HG03175 (cell line): ENCODE results near the gene LANCL3.
"Not testable (repeated sequence)": the region's sequence is repeated elsewhere in the genome, so short reads cannot be mapped to it uniquely, and the experiment has no call there.

Source experiments
- ATAC-seq: cut with Tn5 transposase; IDR thresholded peaks from one replicate; pipeline ENCODE4 v1.9.1; 2021; ENCODE audit warnings: mild to moderate bottlenecking, moderate library complexity; ENCODE audit not compliant: unreplicated experiment

LANCL3 gene

DNA sequence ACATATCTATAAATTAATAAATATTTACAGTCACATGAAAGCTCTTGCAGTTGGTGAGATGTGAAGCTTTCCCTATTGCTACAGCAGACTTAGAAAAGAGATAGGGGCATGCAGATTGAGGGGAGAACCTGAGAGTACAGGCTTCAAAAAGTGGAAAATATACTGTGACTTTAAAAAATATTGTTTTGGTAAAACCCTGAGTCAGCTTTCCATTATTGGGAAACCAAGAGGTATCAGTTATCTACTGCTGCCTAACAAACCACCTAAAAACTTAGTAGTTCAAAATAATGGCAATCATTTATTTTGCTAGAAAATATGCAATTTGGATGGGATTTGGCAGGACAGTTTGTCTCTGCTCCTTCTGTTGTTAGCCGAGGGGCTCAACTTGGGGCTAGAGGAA lies 38.3 kb downstream of the LANCL3 start:
- no peak for ATAC-seq

DNA sequence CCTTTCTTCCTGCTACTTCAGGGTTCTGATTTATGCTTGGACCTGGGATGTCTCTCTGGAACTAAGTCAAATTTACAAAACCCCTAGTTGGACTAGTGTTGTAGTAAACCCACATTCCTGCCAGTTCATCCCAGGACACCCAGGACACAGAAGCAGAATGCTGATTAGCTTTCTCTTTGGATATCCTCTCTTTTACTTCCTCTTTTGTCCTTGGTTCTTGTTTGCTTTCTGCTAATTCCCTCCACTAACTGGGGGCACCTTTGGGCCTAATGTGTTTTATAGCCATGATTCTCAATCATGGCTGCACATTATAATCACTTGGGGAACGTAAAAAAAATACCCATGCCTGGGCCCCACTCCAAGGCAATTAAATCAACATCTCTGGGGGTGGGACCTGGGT lies 42.5 kb downstream of the LANCL3 start:
- ATAC-seq = no peak

DNA sequence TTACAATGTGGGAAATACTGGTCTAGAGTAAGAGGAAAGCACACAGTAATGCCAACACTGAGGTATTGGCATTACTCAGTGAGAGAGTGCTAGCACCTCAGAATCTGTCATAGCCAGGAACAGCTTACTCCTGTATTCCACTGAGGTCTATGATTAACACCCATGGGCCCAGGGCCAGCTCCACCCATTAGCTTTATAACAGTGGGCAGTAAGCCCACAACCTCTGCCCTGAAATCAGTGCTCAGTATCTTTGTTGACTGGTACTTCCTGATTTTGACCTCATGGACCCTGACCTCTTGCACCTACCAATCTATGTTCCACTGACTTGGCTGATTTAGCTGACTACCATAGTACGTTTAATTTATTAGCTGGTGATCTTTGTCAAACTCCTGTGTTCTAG lies 56.1 kb downstream of the LANCL3 start:
- no peak for ATAC-seq

DNA sequence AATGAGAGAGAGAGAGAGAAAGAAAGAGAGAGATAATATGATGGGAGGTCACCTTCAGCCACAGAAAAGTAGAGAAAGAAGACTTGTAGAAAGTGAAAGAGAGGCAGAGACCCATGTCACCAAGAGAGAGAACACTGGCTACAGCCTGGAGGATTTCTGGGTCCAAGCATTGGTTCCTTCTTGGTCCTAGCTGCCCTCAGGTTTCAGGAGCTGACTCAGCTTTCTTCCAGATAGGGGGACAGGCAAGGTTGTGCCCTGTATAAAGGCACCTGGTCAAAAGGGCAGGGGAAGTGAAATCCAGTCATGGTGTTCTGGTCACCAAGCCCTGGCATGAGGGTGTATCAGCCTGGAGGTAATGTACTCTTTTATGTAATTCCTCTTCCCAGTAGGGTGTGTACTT lies 66.6 kb downstream of the LANCL3 start:
- no peak for ATAC-seq

DNA sequence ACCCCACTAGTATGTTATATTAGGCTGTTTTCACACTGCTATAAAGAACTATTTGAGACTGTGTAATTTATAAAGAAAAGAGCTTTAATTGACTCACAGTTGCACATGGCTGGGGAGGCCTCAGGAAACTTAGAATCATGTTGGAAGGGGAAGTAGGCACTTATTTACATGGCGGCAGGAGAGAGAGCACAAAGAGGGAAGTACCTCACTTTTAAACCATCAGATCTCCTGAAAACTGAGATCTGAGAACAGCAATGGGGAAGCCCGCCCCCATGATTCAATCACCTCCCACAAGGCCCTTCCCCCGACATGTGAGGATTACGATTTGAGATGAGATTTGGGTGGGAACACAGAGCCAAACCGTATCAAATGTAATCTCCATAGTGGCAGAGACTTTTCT lies 68.7 kb downstream of the LANCL3 start:
- no peak for ATAC-seq

DNA sequence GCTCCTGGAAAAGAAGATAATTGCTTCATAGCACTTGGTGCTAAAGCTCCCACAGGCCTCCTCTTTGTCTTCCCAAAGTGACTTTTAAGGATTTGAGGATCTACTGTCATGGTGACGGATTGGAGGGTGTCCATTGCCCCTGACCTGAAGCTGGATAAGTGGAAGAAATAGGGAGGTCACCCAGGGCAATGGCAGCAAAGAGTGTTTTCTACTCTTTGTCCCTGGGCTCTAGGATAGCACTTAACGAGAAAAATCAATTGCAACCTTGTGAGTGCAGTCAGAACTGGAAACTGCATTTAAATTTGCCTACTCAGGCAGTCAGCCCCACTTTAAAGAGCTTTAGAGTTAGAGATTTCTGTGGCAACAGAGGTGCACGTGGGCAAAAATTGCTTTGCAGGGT lies 70.4 kb downstream of the LANCL3 start:
- no peak for ATAC-seq

DNA sequence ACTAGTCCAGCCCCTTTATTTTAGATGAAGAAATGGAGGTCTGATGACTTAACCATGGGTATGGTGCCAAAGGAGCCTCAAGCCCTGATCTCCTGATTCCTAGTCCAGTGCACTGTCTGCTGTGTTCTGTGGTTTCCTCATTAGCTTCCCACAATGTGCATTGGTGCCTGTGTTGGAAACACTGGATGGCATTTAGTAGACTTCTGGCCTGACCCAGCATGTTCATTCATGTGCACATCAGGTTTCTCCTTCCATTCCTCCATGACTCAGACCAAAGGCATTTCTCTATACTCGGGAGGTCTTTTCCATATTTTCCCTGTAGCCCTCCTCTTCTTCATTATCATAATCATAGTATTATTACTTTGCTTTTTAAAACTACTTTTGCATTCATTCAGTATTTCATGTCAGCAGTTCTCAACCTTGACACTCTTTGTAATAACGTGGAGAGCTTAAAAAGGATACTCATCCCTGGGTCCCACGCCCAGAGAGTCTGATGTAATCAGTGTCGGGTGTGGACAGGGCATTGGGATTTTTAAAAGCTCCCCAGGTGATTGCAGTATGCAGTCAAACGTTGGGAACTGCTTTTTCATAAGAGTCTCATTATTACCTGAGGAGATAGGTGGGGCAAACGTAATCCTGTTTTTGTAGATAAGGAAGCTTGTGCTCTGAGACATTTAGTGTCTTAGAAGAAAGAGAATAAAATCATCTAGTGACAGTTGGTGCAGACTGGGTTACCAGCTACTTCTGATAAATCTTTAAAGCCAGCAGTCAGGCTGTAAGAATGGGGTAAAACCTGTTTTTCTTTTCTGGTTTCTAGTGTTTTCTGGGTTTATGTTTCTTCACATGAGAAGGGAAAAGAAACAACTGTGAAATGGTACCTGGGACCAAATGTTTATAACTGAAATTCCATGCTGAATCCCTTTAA lies 73.2 kb downstream of the LANCL3 start:
- ATAC-seq = no peak

DNA sequence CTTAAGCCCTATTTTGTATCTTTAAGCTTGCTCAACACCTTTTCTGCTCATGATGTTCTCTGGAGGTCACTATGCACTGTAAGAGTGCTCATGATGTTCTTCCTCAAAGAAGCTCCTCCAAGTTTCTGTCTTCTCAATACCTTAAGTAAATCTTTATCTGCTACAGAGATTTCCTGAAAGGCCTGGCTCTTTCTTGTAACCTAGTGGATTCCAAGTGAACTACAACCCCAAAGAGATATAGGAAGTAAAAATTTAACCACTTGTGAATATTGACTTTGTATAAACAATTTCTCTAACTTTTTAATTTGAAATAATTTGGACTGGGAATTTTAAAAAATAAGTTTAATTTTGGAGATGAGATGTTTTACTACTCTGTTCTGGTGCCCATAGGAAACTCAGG lies 74.8 kb downstream of the LANCL3 start:
- no peak for ATAC-seq

DNA sequence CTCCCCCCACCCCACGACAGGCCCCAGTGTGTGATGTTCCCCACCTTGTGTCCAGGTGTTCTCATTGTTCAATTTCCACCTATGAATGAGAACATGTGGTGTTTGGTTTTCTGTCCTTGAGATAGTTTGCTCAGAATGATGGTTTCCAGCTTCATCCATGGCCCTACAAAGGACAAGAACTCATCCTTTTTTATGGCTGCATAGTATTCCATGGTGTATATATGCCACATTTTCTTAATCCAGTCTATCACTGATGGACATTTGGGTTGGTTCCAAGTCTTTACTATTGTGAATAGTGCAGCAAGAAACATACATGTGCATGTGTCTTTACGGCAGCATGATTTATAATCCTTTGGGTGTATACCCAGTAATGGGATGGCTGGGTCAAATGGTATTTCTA lies 79.4 kb downstream of the LANCL3 start:
- not testable (repeated sequence) for ATAC-seq

DNA sequence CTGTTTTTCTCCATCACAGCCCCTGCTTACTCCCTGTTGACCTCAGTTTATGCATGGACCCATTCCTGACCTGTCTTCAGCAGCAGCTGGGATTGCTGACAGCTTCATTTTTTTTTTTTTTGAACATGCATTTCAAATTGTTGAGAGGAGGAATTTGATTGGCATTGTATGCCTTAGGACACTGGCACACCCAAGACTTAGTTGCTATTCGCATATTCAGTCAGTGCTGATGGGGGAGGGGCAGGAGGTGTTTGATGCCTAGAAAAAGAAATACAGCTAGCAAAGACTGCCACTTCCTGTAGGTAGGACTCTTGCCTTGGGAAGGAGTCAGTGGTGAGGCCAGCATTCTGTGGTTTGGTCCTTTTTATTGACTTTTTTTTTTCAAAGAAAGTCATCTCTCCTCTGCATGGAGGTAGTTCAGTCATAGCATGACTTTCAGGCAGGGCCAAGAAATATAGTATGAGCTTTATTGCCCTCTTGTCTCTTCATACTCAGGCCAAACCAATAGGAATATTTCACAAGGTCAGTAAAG lies 80.5 kb downstream of the LANCL3 start:
- no peak for ATAC-seq

DNA sequence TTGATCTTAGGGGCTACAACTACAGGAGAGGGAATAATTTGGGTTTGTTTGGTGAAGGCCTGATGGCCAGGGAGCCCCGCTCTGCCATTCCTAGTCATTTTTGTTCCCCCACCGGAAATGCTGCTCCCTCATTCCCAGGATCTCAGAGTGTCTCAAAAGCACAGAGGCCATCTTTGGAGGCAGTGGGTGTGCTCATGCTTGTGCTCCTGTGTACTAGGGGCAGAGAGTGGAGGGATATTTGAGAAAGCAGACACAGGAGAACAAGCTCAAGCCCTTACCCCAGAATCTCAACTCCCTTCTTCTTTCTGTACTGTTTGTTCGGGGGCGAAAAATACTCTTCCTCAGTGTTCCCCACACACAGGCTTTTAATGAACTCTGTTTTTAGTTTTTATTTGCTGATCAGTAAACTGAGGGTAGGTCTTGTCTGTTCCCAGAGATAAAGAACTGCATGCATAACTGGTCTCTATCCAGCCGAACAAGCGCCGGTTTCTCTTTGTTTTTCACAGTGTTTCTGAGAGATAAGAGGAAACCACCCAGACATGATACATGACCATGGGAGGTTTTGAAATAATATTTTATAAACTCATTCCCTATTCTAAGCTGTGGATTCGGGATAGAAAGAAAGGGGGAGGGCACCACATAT lies 81.2 kb downstream of the LANCL3 start:
- no peak for ATAC-seq

DNA sequence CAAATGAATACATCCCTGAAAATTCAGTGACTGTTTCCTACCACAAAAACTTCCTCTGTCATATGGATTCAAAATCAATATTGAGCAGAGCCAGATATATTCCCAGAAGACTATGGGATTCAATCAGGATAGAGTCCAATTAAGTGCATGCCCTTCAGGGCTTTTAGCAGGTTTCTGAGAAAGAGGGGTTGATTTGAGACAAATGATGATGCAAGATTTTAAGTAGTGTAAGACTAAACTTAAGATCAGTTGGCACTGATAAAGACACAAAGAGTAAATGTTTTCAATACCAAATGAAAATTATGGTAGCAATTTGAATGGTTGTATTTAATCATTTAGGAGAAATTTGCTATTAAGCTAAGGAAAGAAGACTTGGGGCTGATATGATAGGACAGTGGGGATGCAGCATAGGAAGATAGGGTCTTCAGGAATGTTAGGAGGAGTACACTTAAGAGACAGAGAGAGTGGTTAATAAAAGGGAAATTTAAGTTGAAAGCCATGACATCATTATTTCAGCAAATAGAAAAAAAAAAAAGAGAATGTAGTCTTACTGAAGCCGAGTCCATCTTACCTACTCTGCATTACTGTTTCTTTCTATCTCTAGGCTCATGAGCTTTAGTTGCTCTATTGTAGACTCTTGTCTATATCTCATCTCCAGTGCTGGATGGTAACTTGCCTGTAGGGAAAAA lies 82.1 kb downstream of the LANCL3 start:
- ATAC-seq = no peak

DNA sequence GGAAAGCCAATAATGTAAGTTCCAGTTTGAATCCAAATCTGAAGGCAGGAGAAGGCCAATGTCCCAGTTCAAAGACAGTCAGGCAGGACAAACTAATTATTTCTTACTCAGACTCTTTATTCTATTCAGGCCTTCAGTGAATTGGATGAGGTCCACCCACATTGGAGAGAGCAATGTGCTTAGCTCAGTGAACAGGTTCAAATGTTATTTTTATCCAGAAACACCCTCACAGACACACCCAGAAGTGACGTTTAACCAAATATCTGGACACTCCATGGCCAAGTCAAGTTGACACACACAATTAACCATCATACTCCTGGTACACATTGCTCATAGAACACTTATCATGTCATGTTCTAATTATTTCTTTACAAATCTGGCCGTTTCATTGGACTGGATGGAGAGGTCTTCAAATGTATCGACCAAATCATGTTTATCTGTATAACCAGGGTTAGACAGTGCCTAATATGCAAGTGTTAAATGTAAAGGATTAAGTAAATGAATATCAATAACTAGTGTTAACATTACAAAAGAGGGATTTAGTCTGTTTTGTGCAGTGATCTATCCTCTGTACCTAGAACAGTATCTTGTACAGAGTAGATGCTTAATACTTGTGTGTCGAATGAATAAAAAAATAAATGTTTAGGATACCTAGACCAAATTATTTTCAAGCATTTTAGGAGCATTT lies 87.0 kb downstream of the LANCL3 start:
- no peak for ATAC-seq

DNA sequence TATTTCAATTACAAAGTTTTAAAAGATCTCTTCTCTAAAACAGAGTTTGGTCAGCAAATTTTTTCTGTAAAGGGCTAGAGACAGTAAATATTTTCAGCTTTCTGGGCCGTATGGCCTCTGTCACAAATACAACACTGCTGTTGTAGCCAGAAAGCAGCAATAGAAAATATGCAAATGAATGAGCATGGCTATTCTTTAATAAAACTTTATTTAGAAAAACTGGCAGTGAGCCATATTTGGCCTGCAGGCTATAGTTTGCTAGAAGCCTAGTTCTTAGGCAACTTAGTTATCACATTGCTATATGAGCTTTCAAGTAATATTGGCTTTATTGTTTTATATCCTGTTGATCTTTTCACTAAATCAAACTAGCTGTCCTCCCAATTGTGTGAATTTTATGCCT lies 87.6 kb downstream of the LANCL3 start:
- ATAC-seq = no peak

DNA sequence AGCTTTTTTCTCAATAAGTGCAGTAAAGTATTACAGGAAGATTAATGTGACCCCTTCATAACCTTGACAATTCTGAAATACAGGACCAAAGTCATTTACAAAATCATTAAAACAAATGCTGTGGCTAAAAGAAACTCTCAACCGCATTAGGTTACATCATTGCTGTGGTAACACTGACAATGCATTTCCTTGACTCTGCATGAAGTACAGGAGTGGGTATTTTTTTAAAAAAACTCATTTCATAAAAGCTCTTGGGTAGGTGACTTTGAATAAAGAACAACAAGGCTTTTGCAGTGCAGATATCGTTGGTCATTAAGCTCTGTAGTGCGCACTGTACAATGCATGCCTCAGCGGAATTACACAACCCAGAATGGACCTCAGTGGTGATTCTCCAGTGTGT lies 90.7 kb downstream of the LANCL3 start:
- no peak for ATAC-seq

DNA sequence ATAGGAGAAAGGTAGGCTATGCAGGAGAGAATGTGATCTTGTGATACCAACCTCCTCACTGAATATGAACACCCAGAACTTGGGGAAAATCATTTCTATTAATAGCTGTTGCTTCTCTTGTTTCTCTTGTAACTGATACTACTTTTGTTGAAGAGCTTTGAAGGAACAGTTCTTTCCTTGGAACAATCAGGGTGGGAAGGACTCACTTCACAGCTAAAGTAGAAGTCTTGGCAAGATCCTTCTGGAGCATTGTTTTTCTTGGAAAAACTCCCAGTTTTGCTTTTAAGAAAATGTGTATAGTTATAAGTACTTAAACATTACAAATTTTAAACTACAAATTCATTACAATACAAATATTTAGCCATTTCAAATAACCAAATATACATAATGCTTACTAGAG lies 95.1 kb downstream of the LANCL3 start:
- no peak for ATAC-seq

DNA sequence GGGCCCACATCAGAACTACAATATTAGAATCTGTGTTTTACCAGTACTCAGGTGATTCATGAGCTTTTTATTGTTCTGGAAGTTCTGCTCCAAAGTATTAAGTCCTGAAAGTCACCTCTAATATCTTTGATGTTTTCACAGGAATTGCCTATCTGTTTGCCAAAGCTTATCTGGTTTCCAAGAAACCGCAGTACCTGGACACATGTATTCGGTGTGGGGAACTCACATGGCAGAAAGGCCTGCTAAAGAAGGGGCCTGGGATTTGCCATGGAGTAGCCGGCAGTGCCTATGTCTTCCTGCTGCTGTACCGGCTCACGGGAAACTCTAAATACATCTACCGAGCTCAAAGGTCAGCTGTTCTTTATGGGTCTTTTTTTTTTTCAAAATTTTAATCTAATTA lies 95.7 kb downstream of the LANCL3 start:
- no peak for ATAC-seq

DNA sequence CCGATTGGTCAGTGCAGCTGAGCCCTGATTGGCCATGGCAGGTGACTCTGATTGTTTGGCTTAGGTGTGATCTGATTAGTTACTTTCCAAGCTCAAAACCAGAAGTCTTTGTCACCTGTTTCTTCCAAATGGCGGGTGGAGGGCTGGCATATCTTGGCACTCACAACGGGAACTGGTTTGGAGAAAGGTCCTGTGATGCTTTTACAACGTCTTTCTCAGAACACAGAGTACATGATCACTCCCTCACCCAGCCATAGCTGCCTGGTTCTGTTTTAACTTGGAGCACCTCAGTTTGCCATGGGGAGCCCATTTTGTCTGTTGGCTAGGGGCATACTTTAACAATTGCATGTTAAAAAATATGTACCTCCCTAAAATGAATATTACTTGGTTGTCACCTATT lies 101.1 kb downstream of the LANCL3 start:
- ATAC-seq = no peak

DNA sequence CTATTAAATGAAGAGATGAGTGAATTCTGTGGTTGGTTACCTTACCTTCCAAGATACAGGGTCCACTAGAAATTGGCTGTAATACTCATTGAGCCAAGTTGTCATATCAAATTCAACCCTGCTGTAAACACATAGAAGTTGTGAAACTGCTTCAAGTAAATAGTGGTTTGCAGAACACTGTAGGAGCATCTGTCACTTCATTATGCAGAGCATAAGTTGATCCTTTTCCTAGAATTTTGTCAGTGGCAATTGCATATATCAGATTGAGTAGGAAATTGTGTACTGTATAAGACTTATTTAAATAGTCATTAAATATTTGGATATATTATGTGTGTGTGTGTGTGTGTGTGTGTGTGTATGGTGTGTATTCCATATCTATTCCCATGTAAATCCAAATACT lies 105.3 kb downstream of the LANCL3 start:
- ATAC-seq = no peak

DNA sequence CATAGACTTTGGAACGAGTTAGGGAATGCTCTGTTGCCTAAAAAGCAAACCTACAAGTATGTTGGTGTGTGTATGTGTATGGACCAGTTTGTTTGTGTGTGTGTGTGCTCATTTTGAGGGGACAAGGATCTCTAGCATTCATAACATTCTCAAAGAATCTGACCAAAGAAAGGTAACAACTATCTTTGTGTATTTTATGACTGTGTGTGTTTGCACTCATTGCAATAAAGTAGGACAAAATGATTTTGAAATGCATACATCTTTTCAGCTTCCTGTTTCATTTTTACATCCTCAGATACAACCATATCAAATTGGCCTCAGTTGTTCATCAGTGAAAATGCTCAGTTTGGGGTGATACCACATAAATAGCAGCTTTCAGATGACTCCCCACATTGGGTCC lies 105.8 kb downstream of the LANCL3 start:
- no peak for ATAC-seq

DNA sequence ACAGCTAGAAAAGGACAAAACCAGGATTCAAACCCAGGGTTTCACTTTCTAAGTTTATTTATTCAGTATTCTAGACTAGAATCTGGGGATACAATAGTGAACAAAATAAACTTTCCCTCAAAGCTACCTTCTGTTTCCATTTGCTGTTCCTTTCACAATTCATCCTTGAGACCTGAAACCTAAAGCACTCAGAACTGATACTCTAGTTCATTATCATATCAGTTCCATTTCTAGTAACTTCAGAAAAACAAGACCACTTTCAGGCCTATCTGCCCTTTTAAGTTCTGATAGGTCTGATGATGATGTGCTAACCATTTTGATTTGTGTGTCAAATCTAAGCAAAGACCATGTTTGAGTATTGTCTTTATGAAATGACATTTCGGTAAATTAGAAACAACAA lies 106.3 kb downstream of the LANCL3 start:
- no peak for ATAC-seq
